Endodermal cell (in vitro differentiated cells): ENCODE measurements around the gene RAPGEF2. TPM values are rescaled to one million over a fixed set of nuclear protein-coding genes. Genes with fewer than 3 reads are reported as not detected.

Experiments used
- DNase-seq: peaks from one replicate; pipeline ENCODE4 v3.0.0-alpha.2; 2017
- H3K27ac ChIP-seq: 2 replicates; pipeline ENCODE4 v1.5.1; 2013; ENCODE audit warnings: mild to moderate bottlenecking, low read depth, low read length, moderate library complexity
- H3K27me3 ChIP-seq: 2 replicates; pipeline ENCODE4 v1.6.1; 2013; ENCODE audit warnings: mild to moderate bottlenecking, low read length, moderate library complexity; ENCODE audit not compliant: insufficient read depth, control insufficient read depth, poor library complexity, severe bottlenecking
- H3K36me3 ChIP-seq: 2 replicates; pipeline ENCODE4 v1.7.0; 2013; ENCODE audit warnings: mild to moderate bottlenecking, low read length, moderate library complexity; ENCODE audit not compliant: control insufficient read depth, insufficient read depth
- H3K4me1 ChIP-seq: one replicate; pipeline ENCODE4 v1.7.0; 2013; ENCODE audit warnings: low read length; ENCODE audit not compliant: control insufficient read depth, insufficient read depth
- H3K4me3 ChIP-seq: 2 replicates; pipeline ENCODE4 v1.5.1; 2013; ENCODE audit warnings: mild to moderate bottlenecking, low read length, moderate library complexity
- H3K9ac ChIP-seq: 2 replicates; pipeline ENCODE4 v1.6.1; 2013; ENCODE audit warnings: mild to moderate bottlenecking, low read length, moderate library complexity; ENCODE audit not compliant: poor library complexity, severe bottlenecking; ENCODE audit errors: extremely low read depth
- H3K9me3 ChIP-seq: 2 replicates; pipeline ENCODE4 v1.6.1; 2013; ENCODE audit warnings: mild to moderate bottlenecking, low read length, moderate library complexity; ENCODE audit not compliant: control insufficient read depth
- H3K27ac Mint-ChIP-seq: 2 replicates; pipeline ENCODE4 v1.8.0; 2020; ENCODE audit warnings: mixed read lengths
- H3K27me3 Mint-ChIP-seq: 2 replicates; pipeline ENCODE4 v1.8.0; 2021; ENCODE audit warnings: mild to moderate bottlenecking, mixed read lengths; ENCODE audit not compliant: insufficient read depth
- H3K36me3 Mint-ChIP-seq: 2 replicates; pipeline ENCODE4 v1.8.0; 2020; ENCODE audit warnings: low read depth, mixed read lengths
- H3K4me1 Mint-ChIP-seq: 2 replicates; pipeline ENCODE4 v1.8.0; 2020; ENCODE audit warnings: mixed read lengths
- H3K4me3 Mint-ChIP-seq: 2 replicates; pipeline ENCODE4 v1.8.0; 2020; ENCODE audit warnings: mild to moderate bottlenecking, moderate library complexity, mixed read lengths
- H3K9me3 Mint-ChIP-seq: 2 replicates; pipeline ENCODE4 v1.8.0; 2020; ENCODE audit warnings: mild to moderate bottlenecking, mixed read lengths
- WGBS, 2 experiments: methylation state at CpG; one replicate each; pipeline versions ENCODE4 v1.1.5 to v1.1.7; 2013; ENCODE audit warnings: missing lambda C conversion rate in 2 of 2, mixed read lengths in 1 of 2; ENCODE audit not compliant: insufficient coverage in 1 of 2, insufficient read length in 1 of 2; 5-methylcytosine and 5-hydroxymethylcytosine counted together
- total RNA-seq, 2 donors: library from RNA; stranded (reverse); fragmentation: NEBNext Ultra II Directional in 1 of 2; extraction: Animal tissue kit (Norgen Biotek cat#: 25700) in 1 of 2; gene quantifications; 2 replicates in 1 of 2; 3 replicates in 1 of 2; pipeline ENCODE4 v1.2.1, GENCODE V29; 2021
- TF ChIP-seq, protein P1 (sequence below): fragments of 200-600 bp; sonication (generic); conservative IDR thresholded peaks from 2 replicates; pipeline ENCODE4 v1.5.0; 2021; ENCODE audit warnings: antibody characterized with exemption, mild to moderate bottlenecking

The RAPGEF2 gene
- total RNA-seq, 2 donors from 2014 or later: 63.4 to 78.2 TPM

DNA sequence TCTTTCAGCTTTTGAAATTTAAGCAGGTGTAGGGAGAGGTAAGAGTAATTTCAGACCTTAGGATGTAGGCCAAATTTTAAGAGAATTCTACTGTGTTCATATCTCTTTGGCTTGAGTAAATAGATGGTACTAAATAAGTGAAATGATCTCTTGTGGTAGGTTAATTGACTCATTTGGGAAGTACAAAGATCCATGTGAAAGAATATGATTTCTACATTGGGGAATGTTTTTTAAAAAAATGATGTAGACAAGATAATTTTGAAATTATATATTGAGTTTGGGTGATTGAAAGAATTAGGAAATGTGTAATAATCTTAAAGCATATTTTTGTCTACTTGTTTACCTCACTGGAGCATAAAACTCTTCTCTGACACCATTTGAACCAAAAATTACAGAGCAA, 35.6 kb downstream of the RAPGEF2 start:
- H3K4me3 ChIP-seq: no peak overlapping the region
- no peaks in the 10 kb centered on the region for H3K9me3 ChIP-seq
- H3K27ac Mint-ChIP-seq: no peak overlapping the region
- H3K4me1 Mint-ChIP-seq: peaks cover 24% of the 10 kb centered on the region
- H3K36me3 Mint-ChIP-seq: peaks cover 6% of the 10 kb centered on the region
- no peak overlapping the region for H3K9ac ChIP-seq
- DNase-seq: no peak
- no peaks in the 10 kb centered on the region for H3K27me3 ChIP-seq
- no peak overlapping the region for H3K27ac ChIP-seq
- no peaks in the 10 kb centered on the region for H3K27me3 Mint-ChIP-seq
- no peaks in the 10 kb centered on the region for H3K9me3 Mint-ChIP-seq
- no peaks in the 10 kb centered on the region for H3K36me3 ChIP-seq
- TF ChIP-seq, protein P1, sequence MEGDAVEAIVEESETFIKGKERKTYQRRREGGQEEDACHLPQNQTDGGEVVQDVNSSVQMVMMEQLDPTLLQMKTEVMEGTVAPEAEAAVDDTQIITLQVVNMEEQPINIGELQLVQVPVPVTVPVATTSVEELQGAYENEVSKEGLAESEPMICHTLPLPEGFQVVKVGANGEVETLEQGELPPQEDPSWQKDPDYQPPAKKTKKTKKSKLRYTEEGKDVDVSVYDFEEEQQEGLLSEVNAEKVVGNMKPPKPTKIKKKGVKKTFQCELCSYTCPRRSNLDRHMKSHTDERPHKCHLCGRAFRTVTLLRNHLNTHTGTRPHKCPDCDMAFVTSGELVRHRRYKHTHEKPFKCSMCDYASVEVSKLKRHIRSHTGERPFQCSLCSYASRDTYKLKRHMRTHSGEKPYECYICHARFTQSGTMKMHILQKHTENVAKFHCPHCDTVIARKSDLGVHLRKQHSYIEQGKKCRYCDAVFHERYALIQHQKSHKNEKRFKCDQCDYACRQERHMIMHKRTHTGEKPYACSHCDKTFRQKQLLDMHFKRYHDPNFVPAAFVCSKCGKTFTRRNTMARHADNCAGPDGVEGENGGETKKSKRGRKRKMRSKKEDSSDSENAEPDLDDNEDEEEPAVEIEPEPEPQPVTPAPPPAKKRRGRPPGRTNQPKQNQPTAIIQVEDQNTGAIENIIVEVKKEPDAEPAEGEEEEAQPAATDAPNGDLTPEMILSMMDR: no peak
- no peaks in the 10 kb centered on the region for H3K4me1 ChIP-seq
- no peak overlapping the region for H3K4me3 Mint-ChIP-seq

DNA sequence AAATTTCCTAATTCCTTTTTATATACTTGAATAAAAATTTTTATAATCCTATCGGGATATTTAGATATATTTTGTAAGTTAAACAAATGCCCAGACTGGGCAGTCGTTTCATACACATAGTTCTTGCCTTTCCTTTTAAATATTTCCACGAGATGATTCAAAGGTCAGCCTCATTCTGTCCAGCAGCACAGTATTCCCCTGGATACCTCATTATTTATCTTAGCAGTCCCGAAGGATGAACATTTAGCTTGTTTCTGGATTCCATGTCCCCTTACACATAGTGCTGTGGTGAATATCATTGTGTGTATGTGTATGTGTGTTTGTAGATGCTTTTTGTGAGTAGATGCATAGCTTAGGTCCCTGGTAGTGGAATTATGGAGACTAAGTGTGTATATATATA, 38.3 kb downstream of the RAPGEF2 start:
- 94 to 100% methylated on average over 1 to 3 of the region's 4 CpGs for WGBS, 2 experiments

DNA sequence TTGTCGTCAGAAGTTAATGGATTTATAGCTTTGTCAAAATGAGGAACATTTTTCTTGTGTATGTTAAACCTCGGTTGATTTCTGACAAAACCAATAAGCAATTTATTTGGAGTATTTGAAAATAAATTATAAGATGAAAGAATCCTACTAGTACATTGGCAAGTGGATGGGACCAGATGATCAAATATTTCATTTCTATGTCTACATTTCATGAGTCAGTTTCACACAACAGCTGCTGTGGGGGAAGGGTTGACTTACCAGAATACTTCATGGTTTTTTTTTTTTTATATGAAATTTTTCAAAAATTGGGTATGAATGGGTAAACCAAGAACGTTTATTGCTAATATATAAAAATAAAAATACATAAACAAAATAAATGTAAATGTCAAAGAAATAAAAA, 39.4 kb downstream of the RAPGEF2 start:
- H3K9ac ChIP-seq: no peak overlapping the region
- H3K4me3 Mint-ChIP-seq: no peak overlapping the region
- WGBS, 2 experiments: 94% methylated on average over 2 of the region's 3 CpGs; no CpG with 5 or more reads in 1 of the 2 experiments
- no peaks in the 10 kb centered on the region for H3K27me3 Mint-ChIP-seq
- no peak for DNase-seq
- no peaks in the 10 kb centered on the region for H3K36me3 Mint-ChIP-seq
- no peak overlapping the region for H3K4me3 ChIP-seq
- no peak overlapping the region for H3K27ac ChIP-seq
- H3K9me3 ChIP-seq: no peaks in the 10 kb centered on the region
- no peaks in the 10 kb centered on the region for H3K36me3 ChIP-seq
- H3K4me1 ChIP-seq: no peaks in the 10 kb centered on the region
- TF ChIP-seq, protein P1: no peak
- no peaks in the 10 kb centered on the region for H3K27me3 ChIP-seq
- H3K4me1 Mint-ChIP-seq: peaks cover 30% of the 10 kb centered on the region
- H3K9me3 Mint-ChIP-seq: no peaks in the 10 kb centered on the region
- no peak overlapping the region for H3K27ac Mint-ChIP-seq

More for the DNA sequence above, 38.3 kb downstream of the RAPGEF2 start:
- Mint-ChIP-seq H3K4me1 (peaks cover 30% of the 10 kb centered on the region), H3K27ac (no peak overlapping the region), H3K4me3 (no peak overlapping the region), H3K27me3 (no peaks in the 10 kb centered on the region), H3K36me3 (no peaks in the 10 kb centered on the region), H3K9me3 (no peaks in the 10 kb centered on the region)
- Histone ChIP-seq H3K4me1 (no peaks in the 10 kb centered on the region), H3K36me3 (no peaks in the 10 kb centered on the region), H3K27ac (no peak overlapping the region), H3K27me3 (no peaks in the 10 kb centered on the region), H3K9ac (no peak overlapping the region), H3K9me3 (no peaks in the 10 kb centered on the region), H3K4me3 (no peak overlapping the region)
- no peak for DNase-seq
- TF ChIP-seq, protein P1: no peak
